Activated naive CD4-positive, alpha-beta T cell treated with anti-CD3 and anti-CD28 coated beads for 36 hours (primary cell): ENCODE measurements around the gene DDIT3. TPM values are rescaled to one million over a fixed set of nuclear protein-coding genes. Genes with fewer than 3 reads are reported as not detected.

Experiments
- CTCF ChIA-PET: fragments of 350-600 bp; sonication (Branson Sonifier 250); formaldehyde crosslinking; loops from one replicate; lab custom pipeline; 2021; ENCODE audit warnings: antibody characterized with exemption; lab: Charles Lee
- DNase-seq: peaks from one replicate; pipeline ENCODE4 v3.0.0-alpha.2; 2020
- H3K27ac Mint-ChIP-seq: one replicate; pipeline ENCODE4 v1.8.0; 2021; ENCODE audit warnings: mild to moderate bottlenecking, mixed read lengths
- H3K27me3 Mint-ChIP-seq: one replicate; pipeline ENCODE4 v1.8.0; 2021; ENCODE audit warnings: low read depth, mixed read lengths
- H3K36me3 Mint-ChIP-seq: one replicate; pipeline ENCODE4 v1.8.0; 2021; ENCODE audit warnings: low read depth, mixed read lengths
- H3K4me1 Mint-ChIP-seq: one replicate; pipeline ENCODE4 v1.8.0; 2021; ENCODE audit warnings: low read depth, mixed read lengths
- H3K4me3 Mint-ChIP-seq: one replicate; pipeline ENCODE4 v1.8.0; 2021; ENCODE audit warnings: mild to moderate bottlenecking, moderate library complexity, mixed read lengths
- H3K9me3 Mint-ChIP-seq: one replicate; pipeline ENCODE4 v1.8.0; 2021; ENCODE audit warnings: mixed read lengths
- intact Hi-C: fragments of 100-400 bp; cut with micrococcal nuclease; formaldehyde crosslinking; loops from one replicate; pipeline ENCODE4 v1.15.1; 2023
- total RNA-seq, 2 experiments: library from RNA; stranded (reverse); gene quantifications; one replicate each; pipeline ENCODE4 v1.2.3, GENCODE V29; 2021

DDIT3 gene
- total RNA-seq, 2 experiments from 2014 or later: 44.6 to 45.6 TPM

- H3K4me3 Mint-ChIP-seq: no peak overlapping the region
- CTCF ChIA-PET: interaction anchor here (0.5 to 0.9 kb wide), 3 partner anchors 15 to 131 kb away, joined by 3 read pairs; no protein-coding TSS in a partner anchor
- no peaks in the 10 kb centered on the region for H3K27me3 Mint-ChIP-seq
- no peak overlapping the region for H3K27ac Mint-ChIP-seq
- H3K4me1 Mint-ChIP-seq: peaks cover 34% of the 10 kb centered on the region
- DNase-seq: no peak
- intact Hi-C loops: loop anchor here (10.0 kb wide), 1 partner anchor 351 kb away; no protein-coding TSS in a partner anchor
- H3K36me3 Mint-ChIP-seq: peaks cover 2% of the 10 kb centered on the region
- H3K9me3 Mint-ChIP-seq: no peaks in the 10 kb centered on the region
Measured at GRCh38 chr12:57543581-57543980, 23.3 kb upstream of the DDIT3 start.

- Mint-ChIP-seq H3K27me3 (no peaks in the 10 kb centered on the region), H3K27ac (no peak overlapping the region), H3K4me1 (peaks cover 24% of the 10 kb centered on the region), H3K4me3 (no peak overlapping the region), H3K9me3 (no peaks in the 10 kb centered on the region), H3K36me3 (peaks cover 2% of the 10 kb centered on the region)
- CTCF ChIA-PET: no interaction called here
- intact Hi-C loops: loop anchor here (10.0 kb wide), 1 partner anchor 353 kb away; no protein-coding TSS in a partner anchor
- no peak for DNase-seq
Measured at GRCh38 chr12:57541717-57542116, 21.4 kb upstream of the DDIT3 start.

GRCh38 chr12:57541001-57541400, 20.7 kb upstream of the DDIT3 start:
- CTCF ChIA-PET: interaction anchor here (1.3 kb wide), 1 partner anchor 153 kb away, joined by 3 read pairs; the partner anchor contains the start of gene OS9
- intact Hi-C loops: loop anchor here (10.0 kb wide), 1 partner anchor 354 kb away; no protein-coding TSS in a partner anchor
- Mint-ChIP-seq H3K9me3 (no peaks in the 10 kb centered on the region), H3K36me3 (peaks cover 2% of the 10 kb centered on the region), H3K27ac (no peak overlapping the region), H3K4me3 (no peak overlapping the region), H3K27me3 (no peaks in the 10 kb centered on the region), H3K4me1 (peaks cover 20% of the 10 kb centered on the region)
- no peak for DNase-seq

- H3K27me3 Mint-ChIP-seq: no peaks in the 10 kb centered on the region
- H3K4me3 Mint-ChIP-seq: no peak overlapping the region
- DNase-seq: no peak
- H3K36me3 Mint-ChIP-seq: peaks cover 3% of the 10 kb centered on the region
- intact Hi-C loops: no loop called here
- H3K27ac Mint-ChIP-seq: no peak overlapping the region
- CTCF ChIA-PET: interaction anchor here (0.7 kb wide), 1 partner anchor 41 kb away, joined by 3 read pairs; no protein-coding TSS in a partner anchor
- no peaks in the 10 kb centered on the region for H3K9me3 Mint-ChIP-seq
- H3K4me1 Mint-ChIP-seq: peaks cover 7% of the 10 kb centered on the region
Measured at GRCh38 chr12:57539134-57539768, 18.9 kb upstream of the DDIT3 start.

GRCh38 chr12:57536597-57536942, 16.3 kb upstream of the DDIT3 start:
- intact Hi-C loops: no loop called here
- no peak for DNase-seq
- Mint-ChIP-seq H3K4me1 (no peaks in the 10 kb centered on the region), H3K4me3 (no peak overlapping the region), H3K36me3 (peaks cover 17% of the 10 kb centered on the region), H3K27ac (no peak overlapping the region), H3K27me3 (no peaks in the 10 kb centered on the region), H3K9me3 (no peaks in the 10 kb centered on the region)
- CTCF ChIA-PET: interaction anchor here (1.2 to 1.3 kb wide), 3 partner anchors 9 to 83 kb away, joined by 3 to 4 read pairs (median 4); no protein-coding TSS in a partner anchor

- no peak overlapping the region for H3K27ac Mint-ChIP-seq
Measured at GRCh38 chr12:57535764-57536596, 15.7 kb upstream of the DDIT3 start.

GRCh38 chr12:57534991-57535543, 14.8 kb upstream of the DDIT3 start:
- H3K9me3 Mint-ChIP-seq: no peaks in the 10 kb centered on the region
- H3K27ac Mint-ChIP-seq: no peak overlapping the region
- DNase-seq: no peak
- H3K4me3 Mint-ChIP-seq: no peak overlapping the region
- CTCF ChIA-PET: interaction anchor here (1.2 kb wide), 1 partner anchor 43 kb away, joined by 3 read pairs; no protein-coding TSS in a partner anchor
- no peaks in the 10 kb centered on the region for H3K27me3 Mint-ChIP-seq
- peaks cover 17% of the 10 kb centered on the region for H3K36me3 Mint-ChIP-seq
- intact Hi-C loops: no loop called here
- H3K4me1 Mint-ChIP-seq: no peaks in the 10 kb centered on the region

More at GRCh38 chr12:57535764-57536596, 15.7 kb upstream of the DDIT3 start:
- CTCF ChIA-PET: interaction anchor here (1.2 to 1.3 kb wide), 2 partner anchors 42 to 83 kb away, joined by 3 to 4 read pairs; no protein-coding TSS in a partner anchor
- H3K4me1 Mint-ChIP-seq: no peaks in the 10 kb centered on the region
- H3K36me3 Mint-ChIP-seq: peaks cover 17% of the 10 kb centered on the region
- no peak overlapping the region for H3K4me3 Mint-ChIP-seq
- no peak for DNase-seq
- intact Hi-C loops: no loop called here
- no peaks in the 10 kb centered on the region for H3K27me3 Mint-ChIP-seq
- no peaks in the 10 kb centered on the region for H3K9me3 Mint-ChIP-seq

GRCh38 chr12:57534250-57534649, 13.9 kb upstream of the DDIT3 start:
- H3K4me1 Mint-ChIP-seq: no peaks in the 10 kb centered on the region
- H3K9me3 Mint-ChIP-seq: no peaks in the 10 kb centered on the region
- H3K36me3 Mint-ChIP-seq: peaks cover 23% of the 10 kb centered on the region
- DNase-seq: no peak
- peak overlapping the region; percentile 22 for H3K27ac Mint-ChIP-seq
- H3K4me3 Mint-ChIP-seq: no peak overlapping the region
- no peaks in the 10 kb centered on the region for H3K27me3 Mint-ChIP-seq
- CTCF ChIA-PET: interaction anchor here (1.3 kb wide), 1 partner anchor 10 kb away, joined by 3 read pairs; no protein-coding TSS in a partner anchor
- intact Hi-C loops: no loop called here

GRCh38 chr12:57533108-57533507, 12.8 kb upstream of the DDIT3 start:
- H3K4me1 Mint-ChIP-seq: no peaks in the 10 kb centered on the region
- intact Hi-C loops: no loop called here
- no peaks in the 10 kb centered on the region for H3K27me3 Mint-ChIP-seq
- H3K27ac Mint-ChIP-seq: peak overlapping the region; percentile 10
- peaks cover 25% of the 10 kb centered on the region for H3K36me3 Mint-ChIP-seq
- DNase-seq: no peak
- H3K9me3 Mint-ChIP-seq: no peaks in the 10 kb centered on the region
- H3K4me3 Mint-ChIP-seq: no peak overlapping the region
- CTCF ChIA-PET: interaction anchor here (0.6 to 1.4 kb wide), 3 partner anchors 49 to 71 kb away, joined by 3 to 5 read pairs (median 3); no protein-coding TSS in a partner anchor

GRCh38 chr12:57531836-57532235, 11.5 kb upstream of the DDIT3 start:
- Mint-ChIP-seq H3K4me1 (peaks cover 1% of the 10 kb centered on the region), H3K27me3 (no peaks in the 10 kb centered on the region), H3K9me3 (no peaks in the 10 kb centered on the region), H3K4me3 (no peak overlapping the region), H3K27ac (no peak overlapping the region), H3K36me3 (peaks cover 25% of the 10 kb centered on the region)
- intact Hi-C loops: no loop called here
- CTCF ChIA-PET: interaction anchor here (0.8 to 1.4 kb wide), 2 partner anchors 51 to 57 kb away, joined by 3 to 5 read pairs; no protein-coding TSS in a partner anchor
- DNase-seq: no peak

GRCh38 chr12:57530396-57531142, 10.3 kb upstream of the DDIT3 start:
- Mint-ChIP-seq H3K4me1 (peaks cover 5% of the 10 kb centered on the region), H3K9me3 (no peaks in the 10 kb centered on the region), H3K27me3 (no peaks in the 10 kb centered on the region), H3K4me3 (no peak overlapping the region), H3K36me3 (peaks cover 27% of the 10 kb centered on the region), H3K27ac (no peak overlapping the region)
- CTCF ChIA-PET: no interaction called here
- intact Hi-C loops: no loop called here
- no peak for DNase-seq
